ENCODE measurements around the gene MAP1S.

GRCh38 chr19:17754634-17755442 lies 35.6 kb downstream of the MAP1S start:
- TF ChIP-seq EZH2 (optimal IDR thresholded peaks at IDR 0.05; ENCODE audit: low read depth, low read length) (no peak), CTCF (IDR thresholded peaks at IDR 0.05; ENCODE audit: low read length) (peak; percentile 27), EZH2phosphoT487 (IDR thresholded peaks at IDR 0.05; ENCODE audit: low read length) (no peak)
